GM21528 (cell line): ENCODE results near the gene COMMD10.

Experiments
- ATAC-seq: cut with Tn5 transposase; IDR thresholded peaks from one replicate; pipeline ENCODE4 v1.9.1; 2021; ENCODE audit warnings: mild to moderate bottlenecking, moderate library complexity; ENCODE audit not compliant: unreplicated experiment, low FRiP score

Gene COMMD10

DNA sequence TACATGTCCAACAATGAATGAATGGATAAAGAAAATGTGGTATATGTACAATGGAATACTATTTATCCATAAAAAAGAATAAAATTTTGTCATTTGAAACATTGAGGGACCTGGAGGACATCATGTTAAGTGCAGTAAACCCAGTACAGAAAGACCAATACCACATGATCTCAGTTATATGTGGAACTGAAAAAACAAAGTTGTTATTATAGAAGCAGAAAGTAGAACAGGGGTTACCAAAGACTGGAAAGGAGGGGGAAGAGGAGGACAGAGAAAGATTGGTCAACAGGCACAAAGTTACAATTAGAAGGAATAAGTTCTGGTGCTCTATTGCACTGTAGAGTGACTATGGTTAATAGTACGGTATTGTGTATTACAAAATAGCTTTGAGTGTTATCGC lies 256.0 kb downstream of the COMMD10 start:
- peak; percentile 70 for ATAC-seq
